Fibroblast of villous mesenchyme (primary cell): ENCODE measurements around the gene NIPSNAP2. TPM values are rescaled to one million over a fixed set of nuclear protein-coding genes. Genes with fewer than 3 reads are reported as not detected.
"Not testable (repeated sequence)": the region's sequence is repeated elsewhere in the genome, so short reads cannot be mapped to it uniquely, and the experiment has no call there.

Experiments
- DNase-seq: peaks from one replicate; pipeline ENCODE4 v3.0.0-alpha.2; 2010; ENCODE audit warnings: low read depth
- H3K4me3 ChIP-seq: 2 replicates; pipeline ENCODE4 v1.5.1; 2011; ENCODE audit warnings: low read depth, mild to moderate bottlenecking, low read length
- CTCF ChIP-seq: IDR thresholded peaks from 2 replicates; pipeline ENCODE4 v1.5.1; 2012; ENCODE audit warnings: low read depth, mild to moderate bottlenecking, low read length; ENCODE audit not compliant: insufficient read depth
- total RNA-seq: library from RNA; depleted of rRNA; stranded (reverse); fragments of >200 nt; gene quantifications from 2 replicates; pipeline ENCODE4 v1.2.3, GENCODE V29; 2012

NIPSNAP2 gene
- total RNA-seq, 1 donor, result 39.7 TPM

- peak within 1 kb of the TSS; percentile 99 for H3K4me3 ChIP-seq
- peak; percentile 83 for DNase-seq
- no peak for TF ChIP-seq CTCF
Measured at GRCh38 chr7:55951637-55952351, 12.6 kb upstream of the NIPSNAP2 start, which contains the start of gene MRPS17. Gene MRPS17 (plus strand): TSS chr7:55951877. CDS start chr7:55953196, 1,319 bp downstream.

- peak overlapping the region; percentile 99 for H3K4me3 ChIP-seq
- not testable (repeated sequence) for DNase-seq
Measured at GRCh38 chr7:55952352-55952671, 12.1 kb upstream of the NIPSNAP2 start.

GRCh38 chr7:55953707-55954475, 10.5 kb upstream of the NIPSNAP2 start:
- TF ChIP-seq CTCF, result no peak
- H3K4me3 ChIP-seq, result no peak overlapping the region
- no peak for DNase-seq

GRCh38 chr7:55957190-55957589, 7.2 kb upstream of the NIPSNAP2 start:
- no peak for TF ChIP-seq CTCF
- no peak for DNase-seq

GRCh38 chr7:55962014-55962413, 2.4 kb upstream of the NIPSNAP2 start:
- H3K4me3 ChIP-seq, result no peak overlapping the region
- TF ChIP-seq CTCF, result no peak
- DNase-seq, result no peak

More at GRCh38 chr7:55957190-55957589, 7.2 kb upstream of the NIPSNAP2 start:
- no peak overlapping the region for H3K4me3 ChIP-seq

GRCh38 chr7:55963584-55964168, 709 bp upstream of the NIPSNAP2 start:
- DNase-seq, result no peak
- H3K4me3 ChIP-seq, result peak overlapping the region; percentile 52
- TF ChIP-seq CTCF, result no peak

GRCh38 chr7:55965100-55965470, 700 bp downstream of the NIPSNAP2 start:
- DNase-seq, result peak; percentile 56
- H3K4me3 ChIP-seq, result peak overlapping the region; percentile 62
- TF ChIP-seq CTCF, result no peak
